ENCODE data around the gene RPRD2. TPM values are rescaled to one million over a fixed set of nuclear protein-coding genes. Genes with fewer than 3 reads are reported as not detected.
A peak's percentile ranks its signal among the peaks of the same experiment; 100 is the strongest.

Gene RPRD2
- total RNA-seq, 1 experiment from 2014 or later, result 26.7 TPM

DNA sequence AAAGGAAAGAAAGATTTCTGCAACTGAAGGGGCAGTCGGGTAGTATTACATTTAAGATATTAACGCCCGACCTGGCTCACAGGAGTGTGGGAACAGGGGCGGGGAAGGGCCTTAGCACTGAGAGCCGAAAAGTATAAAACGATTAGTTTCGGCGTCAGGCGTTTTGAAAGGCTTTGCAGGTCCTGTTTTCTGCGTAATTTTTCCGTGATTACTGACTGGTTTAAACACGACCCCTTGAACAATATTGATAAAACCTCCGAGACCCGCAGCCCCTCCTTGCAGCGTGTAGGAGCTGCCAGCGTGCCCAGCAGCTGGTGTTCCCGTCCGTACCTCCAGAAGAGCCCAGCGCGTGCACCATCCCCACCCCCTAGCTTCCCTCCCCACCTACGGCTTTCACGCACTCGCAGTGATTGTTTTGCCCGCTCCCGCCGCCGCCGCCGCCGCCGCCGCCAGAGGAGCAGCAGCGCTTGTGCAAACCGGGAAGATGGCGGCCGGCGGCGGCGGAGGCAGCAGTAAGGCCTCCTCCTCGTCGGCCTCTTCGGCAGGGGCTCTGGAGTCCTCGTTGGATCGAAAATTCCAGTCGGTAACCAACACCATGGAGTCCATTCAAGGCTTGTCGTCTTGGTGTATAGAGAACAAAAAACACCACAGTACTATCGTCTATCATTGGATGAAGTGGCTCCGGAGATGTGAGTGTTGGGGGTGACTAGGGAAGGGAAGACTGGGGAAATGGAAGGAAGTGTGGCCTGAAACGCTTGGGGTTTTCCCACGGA is 470 bp downstream of the RPRD2 start:
- ChIA-PET RAD21 (ENCODE audit: low non-redundant PET in 1 of 2, low total read pairs in 2 of 2, uncharacterized antibody in 2 of 2, unreplicated experiment in 2 of 2) (no interaction called here), POLR2A (interaction anchor here (1.1 to 1.4 kb wide), 4 partner anchors 9 to 177 kb away, joined by 3 to 5 read pairs (median 4); no protein-coding TSS in a partner anchor), CTCF (interaction anchor here (0.8 kb wide), 1 partner anchor 196 kb away, joined by 3 read pairs; no protein-coding TSS in a partner anchor)
- Histone ChIP-seq H3K4me3 (replicated peaks in 1 of 2; ENCODE audit: low read depth in 1 of 2, low read length in 2 of 2) (peak overlapping the region; percentile 80 to 89), H3K4me2 (ENCODE audit: low read length) (peak overlapping the region; percentile 72), H4K20me1 (ENCODE audit: insufficient read depth) (no peaks in the 10 kb centered on the region), H3K4me1 (ENCODE audit: control insufficient read depth in 1 of 2, insufficient read depth in 2 of 2, low read length in 2 of 2) (peaks cover 17 to 23% of the 10 kb centered on the region in 2 experiments), H3K36me3 (ENCODE audit: control insufficient read depth in 1 of 2, insufficient read depth in 2 of 2, low read length in 2 of 2) (no peaks in the 10 kb centered on the region), H3K27ac (ENCODE audit: low read depth, low read length) (peak overlapping the region; percentile 99), H3K79me2 (ENCODE audit: insufficient read depth, low read length) (peaks cover 47% of the 10 kb centered on the region), H3K9ac (ENCODE audit: low read length) (peak overlapping the region; percentile 94), H2AFZ (ENCODE audit: low read depth, low read length, poor library complexity, severe bottlenecking) (no peak overlapping the region), H3K9me3 (ENCODE audit: control insufficient read depth in 1 of 2, insufficient read depth in 1 of 2, low read depth in 1 of 2, low read length in 2 of 2) (no peaks in the 10 kb centered on the region), H3K27me3 (ENCODE audit: insufficient read depth, low read length) (no peaks in the 10 kb centered on the region), H3K9me2 (ENCODE audit: insufficient read depth) (no peaks in the 10 kb centered on the region)
- peak; percentile 64 for ATAC-seq
- intact Hi-C loops (cut with micrococcal nuclease), result no loop called here
- TF ChIP-seq SIN3A (IDR thresholded peaks at IDR 0.05; ENCODE audit: low read depth) (peak; percentile 55; the same call in 1 of the 2 replicates), JUND (IDR thresholded peaks at IDR 0.05) (0 out of 2 replicates have a peak, but pooled peaks have one; percentile 20), ATF3 (IDR thresholded peaks at IDR 0.05) (no peak), YY1 (IDR thresholded peaks at IDR 0.05; ENCODE audit: extremely low read depth, insufficient replicate concordance, low read depth, low read length) (peak; percentile 94), ELF1 (IDR thresholded peaks at IDR 0.05; ENCODE audit: borderline replicate concordance, low read depth) (no peak), ZFX (IDR thresholded peaks at IDR 0.05) (peak; percentile 66), POLR2AphosphoS5 (IDR thresholded peaks at IDR 0.05; ENCODE audit: low read depth, low read length) (peak; percentile 55), ZNF274 (IDR thresholded peaks at IDR 0.05; ENCODE audit: low read depth, low read length) (no peak), TCF7L2 (IDR thresholded peaks at IDR 0.05; ENCODE audit: borderline replicate concordance, extremely low read depth, insufficient read depth, insufficient read length) (no peak), POLR2A (IDR thresholded peaks at IDR 0.05; ENCODE audit: borderline replicate concordance, extremely low read depth, insufficient read depth, insufficient read length) (peak; percentile 80)
- TF ChIP-seq, protein P1, sequence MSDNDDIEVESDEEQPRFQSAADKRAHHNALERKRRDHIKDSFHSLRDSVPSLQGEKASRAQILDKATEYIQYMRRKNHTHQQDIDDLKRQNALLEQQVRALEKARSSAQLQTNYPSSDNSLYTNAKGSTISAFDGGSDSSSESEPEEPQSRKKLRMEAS (IDR thresholded peaks at IDR 0.05), result peak; percentile 27
- DNase-seq (ENCODE audit: low read depth, low spot score), result peak; percentile 27
- BruUV-seq (replicated peaks), result no TSS peak
